Naive B cell (primary cell): ENCODE measurements around the gene KCNIP1. TPM values are rescaled to one million over a fixed set of nuclear protein-coding genes. Genes with fewer than 3 reads are reported as not detected.
"Not testable (repeated sequence)": the region's sequence is repeated elsewhere in the genome, so short reads cannot be mapped to it uniquely, and the experiment has no call there.

Experiments used
- ATAC-seq, 2 donors: fragments of 150-1000 bp; cut with Tn5 transposase; 2 replicates each; pipeline ENCODE4 v1.10.0; 2021; ENCODE audit warnings: low read depth in 2 of 2, mild to moderate bottlenecking in 2 of 2, moderate library complexity in 2 of 2
- DNase-seq: peaks from one replicate; pipeline ENCODE4 v3.0.0; 2022
- H3K27ac Mint-ChIP-seq, 6 donors: one replicate each; pipeline ENCODE4 v1.8.0; 2020 to 2022; ENCODE audit warnings: mild to moderate bottlenecking in 6 of 6, mixed read lengths in 6 of 6, moderate library complexity in 5 of 6, inconsistent platforms in 2 of 6
- H3K27me3 Mint-ChIP-seq, 3 donors: one replicate each; pipeline ENCODE4 v1.8.0; 2021 to 2022; ENCODE audit warnings: mixed read lengths in 3 of 3, mild to moderate bottlenecking in 1 of 3
- H3K36me3 Mint-ChIP-seq, 2 donors: one replicate each; pipeline ENCODE4 v1.8.0; 2020 to 2022; ENCODE audit warnings: mixed read lengths in 2 of 2, inconsistent platforms in 1 of 2, mild to moderate bottlenecking in 1 of 2
- H3K4me1 Mint-ChIP-seq, 3 donors: one replicate each; pipeline ENCODE4 v1.8.0; 2020 to 2022; ENCODE audit warnings: mixed read lengths in 3 of 3, inconsistent platforms in 1 of 3, mild to moderate bottlenecking in 1 of 3, moderate library complexity in 1 of 3
- H3K4me3 Mint-ChIP-seq, 8 donors: one replicate each; pipeline ENCODE4 v1.8.0; 2020 to 2022; ENCODE audit warnings: mild to moderate bottlenecking in 8 of 8, mixed read lengths in 8 of 8, moderate library complexity in 8 of 8, inconsistent platforms in 2 of 8
- H3K9me3 Mint-ChIP-seq, 7 donors: one replicate each; pipeline ENCODE4 v1.8.0; 2020 to 2022; ENCODE audit warnings: mixed read lengths in 7 of 7, mild to moderate bottlenecking in 5 of 7, inconsistent platforms in 2 of 7, moderate library complexity in 1 of 7
- polyA plus RNA-seq, 6 donors: library from polyadenylated mRNA; unstranded; fragments of 300-500 nt; fragmentation: Illumina TruSeq; gene quantifications; one replicate each; pipeline ENCODE4 v1.2.3, GENCODE V29; 2021; ENCODE audit warnings: low read depth in 6 of 6

Gene KCNIP1
- polyA plus RNA-seq, 6 donors from 2014 or later = not detected

- no peaks in the 10 kb centered on the region for H3K36me3 Mint-ChIP-seq
- ATAC-seq (no peak), DNase-seq (no peak)
- no peak overlapping the region for H3K27ac Mint-ChIP-seq
- no peaks in the 10 kb centered on the region for H3K4me1 Mint-ChIP-seq
- peaks cover 0 to 4% (median 0%) of the 10 kb centered on the region in 7 donors for H3K9me3 Mint-ChIP-seq
- peaks cover 14 to 30% (median 21%) of the 10 kb centered on the region in 3 donors for H3K27me3 Mint-ChIP-seq
- H3K4me3 Mint-ChIP-seq = no peak overlapping the region
These were observed 249.5 kb downstream of the KCNIP1 start for GRCh38 chr5:170753311-170753710.

- peaks cover 19 to 28% (median 20%) of the 10 kb centered on the region in 3 donors for H3K27me3 Mint-ChIP-seq
These were observed 250.7 kb downstream of the KCNIP1 start for GRCh38 chr5:170754508-170754907.

GRCh38 chr5:170755679-170756456 lies 252.0 kb downstream of the KCNIP1 start:
- ATAC-seq (no peak), DNase-seq (no peak)
- no peak overlapping the region for H3K27ac Mint-ChIP-seq
- peaks cover 11 to 23% (median 22%) of the 10 kb centered on the region in 3 donors for H3K27me3 Mint-ChIP-seq
- H3K36me3 Mint-ChIP-seq = no peaks in the 10 kb centered on the region
- no peaks in the 10 kb centered on the region for H3K4me1 Mint-ChIP-seq
- H3K4me3 Mint-ChIP-seq = no peak overlapping the region
- H3K9me3 Mint-ChIP-seq = peaks cover 0 to 4% (median 0%) of the 10 kb centered on the region in 7 donors

More at GRCh38 chr5:170754508-170754907, 250.7 kb downstream of the KCNIP1 start:
- ATAC-seq, H3K4me1 Mint-ChIP-seq, H3K9me3 Mint-ChIP-seq, H3K4me3 Mint-ChIP-seq, H3K36me3 Mint-ChIP-seq, DNase-seq, H3K27ac Mint-ChIP-seq: not testable (repeated sequence)

GRCh38 chr5:170756691-170757090 lies 252.9 kb downstream of the KCNIP1 start:
- Mint-ChIP-seq H3K27me3 (peaks cover 15 to 26% (median 24%) of the 10 kb centered on the region in 3 donors), H3K4me3 (no peak overlapping the region), H3K27ac (no peak overlapping the region), H3K4me1 (no peaks in the 10 kb centered on the region), H3K36me3 (no peaks in the 10 kb centered on the region), H3K9me3 (peaks cover 0 to 4% (median 0%) of the 10 kb centered on the region in 7 donors)
- ATAC-seq (no peak), DNase-seq (no peak)

DNA sequence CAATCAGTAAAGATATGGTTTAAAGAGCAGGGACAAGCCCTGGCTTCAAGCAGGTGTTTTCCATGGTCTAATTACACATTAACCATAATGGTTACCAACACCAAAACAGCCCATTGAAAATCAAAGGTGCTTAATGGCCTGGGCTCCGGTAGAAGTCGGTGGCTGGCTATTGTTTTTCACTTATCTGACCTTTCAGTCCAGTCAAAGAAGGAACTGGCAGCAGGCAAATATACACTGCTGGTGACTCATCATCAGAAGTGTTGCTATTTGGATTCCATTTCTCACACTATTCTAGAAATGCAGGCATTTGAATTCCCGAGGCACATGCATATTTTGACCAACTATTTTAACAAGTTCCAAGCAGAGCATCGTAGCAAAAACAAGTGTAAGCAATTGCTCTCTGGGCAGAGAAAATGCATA lies 253.4 kb downstream of the KCNIP1 start:
- no peak for ATAC-seq
- peaks cover 15 to 26% (median 24%) of the 10 kb centered on the region in 3 donors for H3K27me3 Mint-ChIP-seq
- no peaks in the 10 kb centered on the region for H3K4me1 Mint-ChIP-seq
- H3K9me3 Mint-ChIP-seq = peaks cover 0 to 4% (median 0%) of the 10 kb centered on the region in 7 donors
- H3K36me3 Mint-ChIP-seq = no peaks in the 10 kb centered on the region
- H3K4me3 Mint-ChIP-seq = no peak overlapping the region
- H3K27ac Mint-ChIP-seq = no peak overlapping the region
- no peak for DNase-seq

DNA sequence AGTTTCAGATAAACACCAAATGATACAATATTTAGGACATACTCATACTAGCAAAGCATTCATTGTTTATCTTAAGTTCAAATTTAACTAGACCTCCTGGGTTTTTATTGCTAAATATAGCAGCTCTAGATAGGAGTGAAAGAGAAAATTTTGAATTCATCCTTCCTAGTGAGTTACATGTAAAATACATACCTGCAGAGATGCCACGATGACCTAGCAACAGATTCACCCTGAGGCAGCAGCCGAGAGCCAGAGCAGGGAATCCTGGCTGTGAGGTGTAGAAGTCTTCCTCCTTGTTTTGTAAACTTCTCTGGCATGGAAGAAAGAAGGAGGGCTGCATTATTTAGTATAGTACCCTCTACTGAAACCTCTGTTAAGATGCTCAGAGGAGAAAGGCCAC lies 253.8 kb downstream of the KCNIP1 start:
- Mint-ChIP-seq H3K36me3 (no peaks in the 10 kb centered on the region), H3K27me3 (peaks cover 15 to 22% (median 21%) of the 10 kb centered on the region in 3 donors), H3K27ac (no peak overlapping the region), H3K4me3 (no peak overlapping the region), H3K9me3 (peaks cover 0 to 4% (median 0%) of the 10 kb centered on the region in 7 donors), H3K4me1 (no peaks in the 10 kb centered on the region)
- DNase-seq = no peak
- no peak for ATAC-seq

- H3K9me3 Mint-ChIP-seq = peaks cover 0 to 4% (median 0%) of the 10 kb centered on the region in 7 donors
- no peak for ATAC-seq
- peaks cover 15 to 19% (median 18%) of the 10 kb centered on the region in 3 donors for H3K27me3 Mint-ChIP-seq
- no peak overlapping the region for H3K4me3 Mint-ChIP-seq
- H3K36me3 Mint-ChIP-seq = no peaks in the 10 kb centered on the region
- H3K4me1 Mint-ChIP-seq = no peaks in the 10 kb centered on the region
- no peak overlapping the region for H3K27ac Mint-ChIP-seq
- no peak for DNase-seq
These were observed 254.7 kb downstream of the KCNIP1 start for GRCh38 chr5:170758481-170758880.

DNA sequence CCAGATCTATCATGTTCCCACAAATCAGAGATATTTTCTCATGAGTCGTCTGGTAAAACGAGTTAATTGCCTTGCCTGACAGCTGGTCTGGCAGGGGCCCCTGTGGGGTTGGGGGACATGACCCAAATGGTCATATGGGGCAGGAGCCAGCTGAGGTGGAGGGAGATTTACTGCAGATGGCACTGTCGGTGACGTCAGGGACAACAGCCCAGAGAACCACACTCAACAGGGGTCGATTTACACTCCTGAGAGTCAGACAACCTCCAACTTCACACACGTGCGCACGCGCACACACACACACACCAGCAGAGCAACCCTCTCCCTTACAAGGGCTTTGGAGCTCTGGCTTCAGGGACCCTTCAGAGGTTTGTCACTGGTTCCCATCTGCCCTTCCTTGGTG lies 256.3 kb downstream of the KCNIP1 start:
- no peaks in the 10 kb centered on the region for H3K36me3 Mint-ChIP-seq
- H3K4me3 Mint-ChIP-seq = no peak overlapping the region
- no peaks in the 10 kb centered on the region for H3K4me1 Mint-ChIP-seq
- H3K9me3 Mint-ChIP-seq = no peaks in the 10 kb centered on the region
- H3K27ac Mint-ChIP-seq = no peak overlapping the region
- ATAC-seq (no peak), DNase-seq (no peak)
- H3K27me3 Mint-ChIP-seq = peaks cover 15 to 19% (median 18%) of the 10 kb centered on the region in 3 donors

GRCh38 chr5:170761048-170761707 lies 257.4 kb downstream of the KCNIP1 start:
- Mint-ChIP-seq H3K4me3 (no peak overlapping the region), H3K27ac (no peak overlapping the region), H3K9me3 (no peaks in the 10 kb centered on the region), H3K36me3 (no peaks in the 10 kb centered on the region), H3K27me3 (peaks cover 15 to 19% (median 18%) of the 10 kb centered on the region in 3 donors), H3K4me1 (no peaks in the 10 kb centered on the region)
- ATAC-seq = no peak
- no peak for DNase-seq

GRCh38 chr5:170761708-170762066 lies 257.9 kb downstream of the KCNIP1 start:
- Mint-ChIP-seq H3K9me3 (no peaks in the 10 kb centered on the region), H3K4me3 (no peak overlapping the region), H3K36me3 (no peaks in the 10 kb centered on the region), H3K27ac (peak overlapping the region in 1 of 6 donors; percentile 57), H3K4me1 (no peaks in the 10 kb centered on the region), H3K27me3 (peaks cover 15 to 19% (median 18%) of the 10 kb centered on the region in 3 donors)
- ATAC-seq (no peak), DNase-seq (no peak)

- H3K27ac Mint-ChIP-seq, H3K4me1 Mint-ChIP-seq, H3K9me3 Mint-ChIP-seq, H3K4me3 Mint-ChIP-seq, H3K36me3 Mint-ChIP-seq, DNase-seq, ATAC-seq: not testable (repeated sequence)
- H3K27me3 Mint-ChIP-seq = peaks cover 12 to 19% (median 15%) of the 10 kb centered on the region in 3 donors
These were observed 258.5 kb downstream of the KCNIP1 start for GRCh38 chr5:170762298-170762697.

GRCh38 chr5:170765868-170766267 lies 262.0 kb downstream of the KCNIP1 start:
- DNase-seq = not testable (repeated sequence)
- H3K27me3 Mint-ChIP-seq = peaks cover 6 to 23% (median 13%) of the 10 kb centered on the region in 3 donors

DNA sequence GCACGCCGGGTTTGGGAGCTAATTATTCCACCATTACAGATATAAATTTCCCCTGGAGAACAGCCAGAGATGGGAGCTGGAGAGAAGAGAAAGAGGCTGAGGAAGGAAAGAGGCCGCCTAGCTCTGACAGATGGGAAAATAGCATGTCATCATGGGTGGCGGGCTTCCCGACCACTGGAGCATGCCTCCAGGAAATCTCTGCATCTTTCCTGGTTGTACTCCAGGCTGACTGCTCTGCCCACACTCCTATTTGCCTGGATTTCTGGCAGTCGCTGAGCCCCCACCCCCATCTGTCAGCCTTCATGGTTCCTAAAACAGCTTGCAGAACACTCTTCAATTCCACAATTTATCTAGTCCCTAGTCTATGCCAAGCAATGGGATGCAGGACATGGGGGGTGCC lies 265.4 kb downstream of the KCNIP1 start:
- no peak overlapping the region for H3K4me3 Mint-ChIP-seq
- peaks cover 0 to 4% (median 0%) of the 10 kb centered on the region in 7 donors for H3K9me3 Mint-ChIP-seq
- H3K27ac Mint-ChIP-seq = no peak overlapping the region
- peaks cover 4 to 32% (median 21%) of the 10 kb centered on the region in 3 donors for H3K27me3 Mint-ChIP-seq
- no peaks in the 10 kb centered on the region for H3K36me3 Mint-ChIP-seq
- ATAC-seq (no peak), DNase-seq (no peak)
- peaks cover 0 to 3% (median 0%) of the 10 kb centered on the region in 3 donors for H3K4me1 Mint-ChIP-seq

More at GRCh38 chr5:170765868-170766267, 262.0 kb downstream of the KCNIP1 start:
- H3K4me1 Mint-ChIP-seq, ATAC-seq, H3K27ac Mint-ChIP-seq, H3K9me3 Mint-ChIP-seq, H3K36me3 Mint-ChIP-seq, H3K4me3 Mint-ChIP-seq: not testable (repeated sequence)
